Measurements from ENCODE around the gene AURKAIP1. TPM values are rescaled to one million over a fixed set of nuclear protein-coding genes. Genes with fewer than 3 reads are reported as not detected.

AURKAIP1 gene
- total and polyA plus RNA-seq, 9 of the 15 experiments (the other 6 are each of a cell fraction or from before 2014, with no cell fraction given), result 7.8 to 478 (median 92.0) TPM

- TF ChIP-seq THRA (IDR thresholded peaks at IDR 0.05), result no peak
- TF ChIP-seq KLF16 (IDR thresholded peaks at IDR 0.05), result no peak
- no peak for TF ChIP-seq EZH2 (IDR thresholded peaks at IDR 0.05; ENCODE audit: borderline replicate concordance, low read depth, low read length)
- no peak for TF ChIP-seq RREB1 (CRISPR knock-in tag; IDR thresholded peaks at IDR 0.05)
- no peak for TF ChIP-seq FUS (optimal IDR thresholded peaks at IDR 0.05; ENCODE audit: low read depth, low read length)
- no peak for TF ChIP-seq HDAC2 (IDR thresholded peaks at IDR 0.05)
- peak; percentile 43; the same call in 1 of the 2 replicates for TF ChIP-seq RB1 (IDR thresholded peaks at IDR 0.05; ENCODE audit: low read depth)
- TF ChIP-seq ETS1 (conservative IDR thresholded peaks at IDR 0.05; ENCODE audit: control insufficient read depth, low read depth, low read length), result 0 out of 2 replicates have a peak, but pooled peaks have one; percentile 41
- no peak for TF ChIP-seq TAF7 (tag; IDR thresholded peaks at IDR 0.05)
- 0 out of 2 replicates have a peak, but pooled peaks have one; percentile 64 for TF ChIP-seq CTBP1 (IDR thresholded peaks at IDR 0.05; ENCODE audit: borderline replicate concordance)
- TF ChIP-seq L3MBTL2 (IDR thresholded peaks at IDR 0.05), result peak; percentile 49
- no peak for TF ChIP-seq ZNF23 (CRISPR knock-in tag; IDR thresholded peaks at IDR 0.05)
- no peak for TF ChIP-seq RBM15 (IDR thresholded peaks at IDR 0.05; ENCODE audit: insufficient read depth, low read length)
- no peak for TF ChIP-seq ARHGAP35 (IDR thresholded peaks at IDR 0.05; ENCODE audit: partially characterized antibody)
- no peak for TF ChIP-seq ATF4 (CRISPR knock-in tag; IDR thresholded peaks at IDR 0.05)
- no peak for TF ChIP-seq SAFB2 (IDR thresholded peaks at IDR 0.05; ENCODE audit: borderline replicate concordance, low read depth, low read length, severe bottlenecking)
Measured at GRCh38 chr1:1348420-1349255, 26.4 kb downstream of the AURKAIP1 start (continued).

All from K562 (cell line).